Testis (tissue), 2 donors: ENCODE measurements around the gene KRTAP12-4.

ENCODE experiments used
- POLR2A ChIP-seq: fragments of 450-650 bp; IDR thresholded peaks from one replicate; pipeline ENCODE4 v1.6.1; 2017; ENCODE audit warnings: antibody characterized with exemption, mild to moderate bottlenecking, moderate library complexity
- TF ChIP-seq, protein P1 (sequence below), 3 experiments: fragments of 450-650 bp in 2 of 3; fragments of 200-600 bp in 1 of 3; sonication (generic) in 1 of 3; IDR thresholded peaks; one replicate each; pipeline ENCODE4 v1.5.1; 2016 to 2019; ENCODE audit warnings: antibody characterized with exemption in 3 of 3, mild to moderate bottlenecking in 2 of 3, moderate library complexity in 1 of 3

DNA sequence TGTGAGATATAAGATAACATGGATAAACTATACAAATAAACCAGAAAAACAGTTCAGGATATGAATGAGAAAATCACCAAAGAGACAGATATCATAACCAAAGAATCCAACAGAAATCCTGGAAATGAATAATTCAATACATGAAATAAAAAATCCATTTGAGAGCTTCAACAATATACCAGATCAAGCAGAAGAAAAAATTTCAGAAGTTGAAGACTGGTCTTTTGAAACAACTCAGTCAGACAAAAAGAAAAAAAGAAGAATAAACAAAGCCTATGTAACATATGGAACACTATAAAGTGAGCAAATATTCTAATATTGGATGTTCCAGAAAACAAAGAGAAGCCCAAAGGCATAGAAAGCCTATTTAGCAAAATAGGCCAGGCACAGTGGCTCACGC is 17.5 kb upstream of the KRTAP12-4 start:
- TF ChIP-seq, protein P1, sequence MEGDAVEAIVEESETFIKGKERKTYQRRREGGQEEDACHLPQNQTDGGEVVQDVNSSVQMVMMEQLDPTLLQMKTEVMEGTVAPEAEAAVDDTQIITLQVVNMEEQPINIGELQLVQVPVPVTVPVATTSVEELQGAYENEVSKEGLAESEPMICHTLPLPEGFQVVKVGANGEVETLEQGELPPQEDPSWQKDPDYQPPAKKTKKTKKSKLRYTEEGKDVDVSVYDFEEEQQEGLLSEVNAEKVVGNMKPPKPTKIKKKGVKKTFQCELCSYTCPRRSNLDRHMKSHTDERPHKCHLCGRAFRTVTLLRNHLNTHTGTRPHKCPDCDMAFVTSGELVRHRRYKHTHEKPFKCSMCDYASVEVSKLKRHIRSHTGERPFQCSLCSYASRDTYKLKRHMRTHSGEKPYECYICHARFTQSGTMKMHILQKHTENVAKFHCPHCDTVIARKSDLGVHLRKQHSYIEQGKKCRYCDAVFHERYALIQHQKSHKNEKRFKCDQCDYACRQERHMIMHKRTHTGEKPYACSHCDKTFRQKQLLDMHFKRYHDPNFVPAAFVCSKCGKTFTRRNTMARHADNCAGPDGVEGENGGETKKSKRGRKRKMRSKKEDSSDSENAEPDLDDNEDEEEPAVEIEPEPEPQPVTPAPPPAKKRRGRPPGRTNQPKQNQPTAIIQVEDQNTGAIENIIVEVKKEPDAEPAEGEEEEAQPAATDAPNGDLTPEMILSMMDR (IDR thresholded peaks at IDR 0.05), result no peak
- TF ChIP-seq POLR2A, result no peak
